Activated CD4-positive, alpha-beta T cell treated with anti-CD3 and anti-CD28 coated beads for 4 hours (primary cell): ENCODE measurements around the gene KIF26A.

Experiments
- DNase-seq, 2 donors: peaks; one replicate each; pipeline ENCODE4 v3.0.0-alpha.2; 2020

The KIF26A gene

GRCh38 chr14:104158827-104159798, 20.7 kb downstream of the KIF26A start:
- DNase-seq: no peak

DNA sequence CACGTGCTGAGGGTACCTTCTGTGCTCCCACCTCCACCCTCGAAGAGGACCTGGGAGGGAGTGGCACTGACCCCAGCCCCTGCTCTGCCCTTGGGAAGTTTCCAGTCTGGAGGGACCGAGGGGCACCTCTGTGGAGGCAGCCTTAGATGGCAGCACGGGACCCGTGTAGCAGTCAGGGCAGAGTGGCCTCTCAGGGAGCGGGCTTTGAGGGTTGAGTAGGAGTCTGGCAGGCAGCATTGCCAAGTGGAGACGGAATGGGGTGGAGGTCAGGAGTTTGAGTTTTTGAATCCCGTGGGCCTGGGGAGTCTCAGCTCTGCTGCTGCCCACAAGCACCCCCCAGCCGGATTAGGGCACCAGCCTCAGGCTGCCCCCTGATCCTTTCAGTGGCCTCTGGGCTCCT, 21.6 kb downstream of the KIF26A start:
- no peak for DNase-seq

DNA sequence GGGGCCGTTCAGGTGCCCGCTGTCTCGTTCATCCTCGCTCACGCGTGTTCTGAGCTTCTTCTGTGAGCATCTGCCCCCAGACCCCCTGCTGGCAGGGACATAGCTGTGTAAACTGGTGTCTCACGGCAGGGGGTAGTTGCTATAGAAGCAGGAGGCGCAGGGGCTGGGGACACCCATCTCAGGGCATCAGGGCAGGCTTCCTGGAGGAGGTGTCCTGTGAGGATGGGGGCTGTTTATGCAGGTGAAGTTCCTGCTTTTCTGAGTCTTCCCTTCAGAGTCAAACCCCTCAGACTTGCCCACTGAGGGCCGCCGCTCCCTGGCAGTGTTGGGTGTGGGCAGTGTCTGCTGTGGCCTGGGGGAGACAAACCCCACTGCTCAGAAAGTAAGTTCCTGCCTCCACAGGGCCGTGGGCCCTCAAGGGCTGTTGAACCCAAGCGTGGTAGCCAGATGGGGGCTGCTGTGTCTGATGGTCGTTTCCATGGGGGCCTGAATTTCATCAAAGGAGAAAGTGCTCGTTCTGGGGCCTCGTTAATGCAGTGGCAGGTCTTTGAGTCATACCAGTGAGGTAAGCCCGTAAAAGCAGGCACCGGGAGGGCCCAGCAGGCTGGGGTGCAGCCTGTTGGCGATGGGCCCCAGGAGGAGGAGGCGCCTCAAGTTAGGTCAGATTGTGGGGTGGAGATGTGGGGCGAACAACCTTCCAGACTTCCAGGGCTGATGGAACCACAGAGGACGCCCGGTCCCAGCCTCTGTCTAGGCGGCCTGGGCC, 23.4 kb downstream of the KIF26A start:
- no peak for DNase-seq

DNA sequence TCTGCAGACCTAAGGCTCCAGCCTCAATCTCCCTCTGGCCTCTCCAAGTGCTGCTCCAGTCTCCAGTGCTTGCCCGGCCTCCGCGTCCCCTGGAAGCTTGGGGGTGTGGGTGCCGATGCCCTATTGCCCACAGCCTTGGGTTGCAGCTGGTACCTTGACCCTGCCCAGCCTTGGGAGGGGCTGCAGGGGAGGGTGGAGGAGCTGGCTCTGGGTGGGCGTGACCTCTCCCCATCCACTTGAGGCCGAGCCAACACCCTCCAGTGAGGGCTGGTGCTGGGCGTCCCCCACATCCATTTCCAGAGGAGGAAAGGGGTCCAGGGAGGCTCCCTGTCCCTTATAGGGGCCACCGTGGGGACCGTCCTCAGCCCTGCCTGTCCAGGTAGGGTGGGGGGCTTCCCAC, 24.1 kb downstream of the KIF26A start:
- no peak for DNase-seq

DNA sequence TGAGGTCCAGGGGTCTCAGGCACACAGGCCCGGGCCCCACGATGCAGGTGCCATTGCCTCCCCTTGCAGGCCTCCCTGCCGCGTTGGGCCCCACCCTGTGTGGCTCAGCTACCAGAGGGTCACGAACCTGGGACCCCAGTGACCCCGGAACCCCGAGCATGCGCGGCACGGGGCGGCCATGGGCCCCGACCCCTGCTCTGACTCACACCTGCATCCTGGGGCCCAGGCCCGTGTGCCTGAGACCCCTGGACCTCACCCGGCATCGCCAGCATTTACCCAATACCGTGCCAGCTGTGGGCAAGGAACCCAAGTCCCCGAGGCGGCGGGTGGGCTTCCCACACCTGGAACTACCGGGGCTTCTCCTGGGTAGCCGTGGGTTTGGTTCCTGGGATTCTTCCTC, 25.2 kb downstream of the KIF26A start:
- DNase-seq: no peak

- DNase-seq: no peak
Observed at GRCh38 chr14:104164041-104164440, 25.7 kb downstream of the KIF26A start.

GRCh38 chr14:104164512-104164911, 26.1 kb downstream of the KIF26A start:
- no peak for DNase-seq

DNA sequence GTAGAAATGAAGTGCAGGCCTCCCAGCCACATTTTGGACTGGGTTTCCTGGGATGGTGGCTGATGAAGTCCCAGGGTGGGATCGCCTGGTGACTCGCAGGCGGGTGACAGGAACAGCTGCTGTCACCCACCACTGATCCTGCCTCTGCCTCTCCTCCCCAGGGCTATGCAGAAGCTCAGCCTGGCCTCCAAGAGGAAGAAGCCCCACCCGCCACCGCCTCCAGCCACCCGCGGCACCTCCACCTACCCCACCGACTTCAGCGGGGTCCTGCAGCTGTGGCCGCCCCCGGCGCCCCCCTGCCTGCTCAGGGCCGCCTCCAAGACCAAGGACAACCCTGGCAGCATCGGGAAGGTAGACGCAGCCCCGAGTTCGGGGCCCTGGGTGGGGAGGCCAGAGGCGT, 28.3 kb downstream of the KIF26A start:
- no peak for DNase-seq

- no peak for DNase-seq
Observed at GRCh38 chr14:104168603-104169002, 30.2 kb downstream of the KIF26A start.

DNA sequence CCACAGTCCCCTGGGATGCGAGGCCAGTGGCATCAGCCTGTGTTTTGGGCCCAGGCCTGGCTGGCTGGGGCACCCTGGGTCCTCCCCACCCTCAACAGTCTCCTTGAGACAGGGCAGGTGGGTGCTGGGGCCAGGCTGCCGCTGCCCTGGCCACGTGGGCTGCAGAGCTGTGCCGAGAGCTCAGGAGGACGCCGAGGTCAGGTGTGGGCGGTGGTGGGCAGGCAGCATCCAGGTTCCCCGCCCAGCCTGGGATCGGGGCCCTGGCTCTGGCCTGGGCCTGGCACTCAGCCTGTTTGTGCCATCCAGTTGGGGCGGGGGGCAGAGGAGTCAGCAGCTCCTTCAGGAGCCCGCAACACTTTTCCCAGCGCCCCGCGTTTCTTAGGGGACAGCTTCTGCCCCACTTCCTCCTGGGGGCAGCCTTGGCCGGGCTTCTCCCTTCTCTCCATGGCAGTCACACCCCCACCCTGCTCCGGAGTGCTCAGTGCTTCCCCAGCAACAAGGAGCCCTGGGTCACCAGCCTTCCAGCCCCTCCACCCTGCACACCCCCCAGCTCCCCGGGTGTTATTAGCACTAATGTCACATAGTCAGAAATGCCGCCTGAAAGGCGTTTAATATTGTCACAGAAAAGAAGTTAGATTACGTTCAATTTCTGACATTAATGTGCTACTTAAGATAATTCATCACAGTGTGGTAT, 30.8 kb downstream of the KIF26A start:
- DNase-seq: no peak

DNA sequence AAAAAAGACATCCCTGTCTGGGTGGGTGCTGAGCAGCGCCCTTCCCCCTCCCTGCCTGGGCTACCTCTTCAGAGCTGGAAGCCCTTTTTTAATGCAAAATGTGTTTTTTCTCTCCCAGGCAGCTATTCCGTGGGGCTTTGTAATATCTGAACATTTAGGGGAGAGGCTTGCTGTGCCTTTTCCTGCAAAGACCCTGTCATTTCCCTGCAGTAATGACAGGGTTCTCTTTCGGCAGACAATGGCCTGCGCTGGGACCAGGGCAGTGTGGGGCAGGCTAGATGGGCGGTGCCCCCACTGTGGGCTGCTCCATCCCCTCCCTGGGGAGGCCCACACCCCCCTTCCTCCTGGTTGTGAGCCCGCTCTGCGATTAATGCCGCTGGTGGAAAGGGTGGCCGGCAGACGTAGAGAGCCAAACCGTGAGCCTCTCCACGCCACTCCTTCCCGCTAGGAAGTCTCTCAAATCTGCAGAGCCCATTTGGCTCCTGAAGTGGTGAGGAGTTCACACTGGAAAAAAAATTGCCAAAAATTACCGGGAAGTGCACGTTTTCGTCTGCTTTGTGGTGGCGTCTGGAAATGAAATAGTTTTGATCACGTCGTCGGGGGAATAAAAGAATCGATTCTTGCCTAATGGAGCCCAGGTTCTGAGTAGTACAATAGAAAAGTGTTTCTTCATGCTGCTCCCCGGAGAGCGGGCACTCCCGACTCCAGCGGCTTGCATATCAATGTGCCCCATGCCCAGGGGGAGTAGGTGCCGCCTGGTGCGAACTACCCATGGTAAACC, 31.5 kb downstream of the KIF26A start:
- no peak for DNase-seq

DNA sequence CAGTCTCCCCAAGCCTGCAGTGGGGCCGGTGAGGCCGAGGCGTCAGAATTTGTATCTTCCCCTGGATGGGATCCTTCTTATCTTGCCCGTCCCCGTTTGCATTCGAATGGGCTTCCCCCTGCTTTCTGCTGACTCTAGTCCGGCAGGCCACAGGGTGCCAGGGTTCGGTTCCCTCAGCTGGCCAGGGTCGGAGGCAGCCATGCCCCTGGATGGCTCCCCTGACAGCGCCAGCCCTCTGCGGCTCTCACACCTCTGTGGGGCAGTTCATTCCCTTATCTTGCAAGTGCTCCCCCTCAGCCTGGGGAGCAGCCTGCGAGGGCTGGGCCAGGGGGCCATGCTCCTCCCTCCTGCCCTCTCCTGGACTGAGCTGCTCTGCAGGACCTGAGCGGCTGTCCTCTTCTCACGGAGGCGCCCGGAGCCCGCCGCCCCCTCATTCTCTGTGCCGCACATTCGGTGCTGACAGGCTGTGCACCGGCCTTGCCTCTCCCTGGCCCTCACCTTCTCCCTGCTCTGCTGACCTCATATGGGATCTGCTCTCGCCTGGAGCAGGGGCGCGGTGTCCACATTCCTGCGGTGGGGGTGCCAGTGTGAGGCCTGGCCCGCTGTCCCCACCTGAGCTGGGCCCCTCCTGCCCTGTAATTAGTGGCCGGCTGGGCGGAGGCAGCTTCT, 32.8 kb downstream of the KIF26A start:
- no peak for DNase-seq

- no peak for DNase-seq
Observed at GRCh38 chr14:104171895-104172294, 33.5 kb downstream of the KIF26A start.

DNA sequence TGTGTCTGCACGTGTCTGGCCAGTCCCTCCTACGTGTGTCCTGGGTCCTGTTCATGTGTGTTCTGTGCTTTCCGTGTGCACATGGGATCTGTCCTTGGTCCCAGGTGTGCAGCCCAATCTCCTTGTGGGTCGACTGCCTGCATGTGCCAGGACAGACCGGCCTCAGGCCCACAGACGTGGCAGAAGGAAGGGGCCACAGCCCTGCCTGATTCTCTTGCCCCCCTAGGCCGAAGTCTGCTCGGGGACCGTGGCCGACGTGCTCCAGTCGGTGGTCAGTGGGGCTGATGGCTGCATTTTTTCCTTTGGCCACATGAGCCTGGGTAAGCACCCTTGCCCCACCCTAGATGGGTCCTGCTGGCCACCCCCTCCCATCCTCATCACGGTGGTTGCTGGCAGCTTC, 34.0 kb downstream of the KIF26A start:
- DNase-seq: no peak

DNA sequence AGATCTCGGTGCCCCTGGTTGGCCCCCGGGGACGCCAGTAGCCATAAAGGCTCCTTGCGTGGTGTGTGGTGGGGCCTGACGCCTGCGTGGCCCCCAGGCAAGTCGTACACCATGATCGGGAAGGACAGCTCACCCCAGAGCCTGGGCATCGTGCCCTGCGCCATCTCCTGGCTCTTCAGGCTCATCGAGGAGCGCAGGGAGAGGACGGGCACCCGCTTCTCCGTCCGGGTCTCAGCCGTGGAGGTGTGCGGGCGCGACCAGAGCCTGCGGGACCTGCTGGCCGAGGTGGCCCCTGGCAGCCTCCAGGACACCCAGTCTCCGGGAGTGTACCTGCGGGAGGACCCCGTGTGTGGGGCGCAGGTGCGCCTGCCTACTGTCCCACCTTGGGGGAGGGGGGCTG, 34.5 kb downstream of the KIF26A start:
- DNase-seq: no peak

- DNase-seq: no peak
Observed at GRCh38 chr14:104174051-104174450, 35.7 kb downstream of the KIF26A start.

- no peak for DNase-seq
Observed at GRCh38 chr14:104175041-104175440, 36.7 kb downstream of the KIF26A start.

GRCh38 chr14:104175811-104176210, 37.4 kb downstream of the KIF26A start:
- DNase-seq: no peak

DNA sequence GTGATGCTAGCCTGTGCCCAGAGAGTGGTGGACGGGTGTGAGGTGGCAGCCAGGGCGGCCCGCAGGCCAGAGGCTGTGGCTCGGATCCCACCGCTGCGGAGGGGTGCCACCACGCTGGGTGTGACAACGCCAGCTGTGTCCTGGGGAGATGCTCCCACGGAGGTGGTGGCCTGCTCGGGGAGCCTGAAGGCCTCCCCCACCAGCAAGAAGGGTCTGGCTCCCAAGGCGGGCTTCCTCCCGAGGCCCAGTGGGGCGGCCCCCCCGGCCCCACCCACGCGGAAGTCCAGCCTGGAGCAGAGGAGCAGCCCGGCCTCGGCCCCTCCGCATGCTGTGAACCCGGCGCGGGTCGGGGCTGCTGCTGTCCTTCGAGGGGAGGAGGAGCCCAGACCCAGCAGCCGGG, 38.2 kb downstream of the KIF26A start:
- DNase-seq: no peak

GRCh38 chr14:104177411-104177810, 39.0 kb downstream of the KIF26A start:
- no peak for DNase-seq

- DNase-seq: no peak
Observed at GRCh38 chr14:104178279-104178678, 39.9 kb downstream of the KIF26A start.

GRCh38 chr14:104179126-104179525, 40.7 kb downstream of the KIF26A start:
- no peak for DNase-seq
